IPS-18a (cell line): Measurements from ENCODE around the gene IDS.
"Not testable (repeated sequence)": the region's sequence is repeated elsewhere in the genome, so short reads cannot be mapped to it uniquely, and the experiment has no call there.

ENCODE experiments used
- H3K27ac ChIP-seq: one replicate; pipeline ENCODE4 v1.5.1; 2013; ENCODE audit warnings: low read length
- H3K27me3 ChIP-seq: one replicate; pipeline ENCODE4 v1.6.1; 2013; ENCODE audit warnings: mild to moderate bottlenecking, low read length; ENCODE audit not compliant: control insufficient read depth, insufficient read depth
- H3K36me3 ChIP-seq: one replicate; pipeline ENCODE4 v1.6.1; 2013; ENCODE audit warnings: low read depth, low read length; ENCODE audit not compliant: control insufficient read depth
- H3K4me1 ChIP-seq: one replicate; pipeline ENCODE4 v1.6.1; 2013; ENCODE audit warnings: low read depth, low read length; ENCODE audit not compliant: control insufficient read depth
- H3K4me3 ChIP-seq: one replicate; pipeline ENCODE4 v1.5.1; 2013; ENCODE audit warnings: low read length
- H3K9ac ChIP-seq: one replicate; pipeline ENCODE4 v1.6.1; 2013; ENCODE audit warnings: mild to moderate bottlenecking, low read length, moderate library complexity
- H3K9me3 ChIP-seq: one replicate; pipeline ENCODE4 v1.6.1; 2013; ENCODE audit warnings: low read depth, low read length; ENCODE audit not compliant: control insufficient read depth

The IDS gene

GRCh38 chrX:149494844-149495565 lies 10.1 kb downstream of the IDS start:
- peaks cover 23% of the 10 kb centered on the region for H3K36me3 ChIP-seq

DNA sequence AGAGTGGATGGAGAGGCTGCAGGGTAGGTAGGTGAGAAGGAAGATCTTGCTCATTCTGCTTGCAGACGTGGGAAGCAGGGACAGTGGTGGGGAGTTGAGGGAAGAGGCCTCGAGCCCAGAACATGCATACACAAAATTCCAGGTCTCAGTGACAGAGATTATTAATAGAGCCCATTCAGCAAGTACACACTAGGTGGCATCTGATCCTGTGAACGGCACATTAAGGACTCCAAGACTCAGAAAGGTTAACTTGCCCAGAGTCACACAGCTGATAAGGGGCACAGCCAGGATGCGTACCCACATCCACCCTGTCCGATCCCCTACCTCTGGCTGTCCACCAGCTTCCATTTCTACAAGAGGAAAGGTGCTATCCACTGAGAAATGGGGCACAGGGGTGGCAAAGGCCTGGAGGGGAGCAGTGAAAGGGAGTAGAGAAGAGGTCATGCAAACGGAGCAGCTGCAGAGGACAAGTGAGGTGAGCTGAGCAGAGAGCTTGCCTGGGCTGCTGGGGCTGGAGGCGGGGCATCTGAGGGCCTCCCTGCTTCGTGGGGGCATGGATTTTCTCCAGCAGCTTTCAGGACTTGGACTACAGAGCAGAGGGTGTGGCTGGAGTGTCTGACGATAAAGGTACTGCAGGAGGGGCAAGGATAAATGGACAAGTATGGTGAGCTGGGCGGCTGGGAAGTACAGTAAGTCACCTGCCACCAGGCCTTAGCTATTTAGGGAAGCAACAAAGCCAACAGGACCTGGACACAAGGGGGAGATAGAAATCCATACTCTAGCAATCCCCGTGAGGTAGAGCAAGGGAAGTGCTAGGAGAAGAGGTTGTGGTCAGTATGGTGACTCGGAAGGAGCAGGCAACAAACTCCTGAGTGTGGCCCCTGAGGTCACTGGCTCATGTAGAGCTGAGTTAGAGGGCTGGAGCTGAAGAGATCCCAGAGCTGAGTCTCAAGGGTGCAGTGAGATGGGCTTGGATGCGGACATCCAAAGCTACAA lies 11.2 kb downstream of the IDS start:
- no peak overlapping the region for H3K9ac ChIP-seq
- H3K4me3 ChIP-seq, result no peak overlapping the region
- peaks cover 26% of the 10 kb centered on the region for H3K36me3 ChIP-seq
- H3K4me1 ChIP-seq, result no peaks in the 10 kb centered on the region
- H3K9me3 ChIP-seq, result peaks cover 21% of the 10 kb centered on the region
- no peaks in the 10 kb centered on the region for H3K27me3 ChIP-seq
- no peak overlapping the region for H3K27ac ChIP-seq

More at GRCh38 chrX:149494844-149495565, 10.1 kb downstream of the IDS start:
- H3K27me3 ChIP-seq, result no peaks in the 10 kb centered on the region
- peaks cover 21% of the 10 kb centered on the region for H3K9me3 ChIP-seq
- no peaks in the 10 kb centered on the region for H3K4me1 ChIP-seq
- no peak overlapping the region for H3K4me3 ChIP-seq
- no peak overlapping the region for H3K9ac ChIP-seq
- H3K27ac ChIP-seq, result no peak overlapping the region

- Histone ChIP-seq H3K4me3 (no peak overlapping the region), H3K27ac (no peak overlapping the region), H3K9ac (no peak overlapping the region), H3K9me3 (peaks cover 13% of the 10 kb centered on the region), H3K4me1 (no peaks in the 10 kb centered on the region), H3K27me3 (no peaks in the 10 kb centered on the region), H3K36me3 (peaks cover 13% of the 10 kb centered on the region)
Measured at GRCh38 chrX:149491812-149492211, 13.3 kb downstream of the IDS start.

DNA sequence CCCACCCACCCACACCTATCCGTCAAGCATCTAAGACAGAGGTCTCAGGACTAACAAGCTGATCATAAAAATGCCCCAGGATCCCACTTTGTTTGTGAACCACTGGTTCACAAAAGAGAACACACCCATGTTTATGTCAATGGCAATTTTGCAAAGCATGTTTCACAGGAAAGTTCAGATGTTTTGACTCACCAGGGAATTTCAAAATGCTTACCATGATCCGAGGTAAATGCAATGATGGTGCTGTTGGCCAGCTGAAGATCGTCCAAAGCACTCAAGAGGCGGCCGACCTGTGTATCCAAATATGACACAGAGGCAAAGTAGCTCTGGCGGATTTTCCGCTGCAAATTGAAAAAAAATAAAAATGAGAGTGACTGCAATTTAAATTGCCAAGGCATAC lies 15.0 kb downstream of the IDS start:
- H3K9ac ChIP-seq, result no peak overlapping the region

GRCh38 chrX:149488411-149489052 lies 16.6 kb downstream of the IDS start:
- not testable (repeated sequence) for H3K9ac ChIP-seq, H3K4me1 ChIP-seq, H3K27me3 ChIP-seq, H3K27ac ChIP-seq, H3K4me3 ChIP-seq, H3K36me3 ChIP-seq
- peaks cover 13% of the 10 kb centered on the region for H3K9me3 ChIP-seq

More for the DNA sequence above, 15.0 kb downstream of the IDS start:
- Histone ChIP-seq H3K36me3 (peaks cover 2% of the 10 kb centered on the region), H3K4me1 (no peaks in the 10 kb centered on the region), H3K9me3 (peaks cover 13% of the 10 kb centered on the region), H3K27ac (no peak overlapping the region), H3K27me3 (no peaks in the 10 kb centered on the region), H3K4me3 (no peak overlapping the region)

- H3K27ac ChIP-seq, H3K4me3 ChIP-seq, H3K36me3 ChIP-seq, H3K4me1 ChIP-seq, H3K9ac ChIP-seq, H3K27me3 ChIP-seq: not testable (repeated sequence)
- H3K9me3 ChIP-seq, result peaks cover 13% of the 10 kb centered on the region
Measured at GRCh38 chrX:149488008-149488407, 17.1 kb downstream of the IDS start.

- no peak overlapping the region for H3K27ac ChIP-seq
- H3K9ac ChIP-seq, result no peak overlapping the region
- H3K36me3 ChIP-seq, result peaks cover 2% of the 10 kb centered on the region
- H3K9me3 ChIP-seq, result peaks cover 7% of the 10 kb centered on the region
- no peak overlapping the region for H3K4me3 ChIP-seq
- H3K27me3 ChIP-seq, result no peaks in the 10 kb centered on the region
- H3K4me1 ChIP-seq, result no peaks in the 10 kb centered on the region
Measured at GRCh38 chrX:149487292-149487691, 17.8 kb downstream of the IDS start.

DNA sequence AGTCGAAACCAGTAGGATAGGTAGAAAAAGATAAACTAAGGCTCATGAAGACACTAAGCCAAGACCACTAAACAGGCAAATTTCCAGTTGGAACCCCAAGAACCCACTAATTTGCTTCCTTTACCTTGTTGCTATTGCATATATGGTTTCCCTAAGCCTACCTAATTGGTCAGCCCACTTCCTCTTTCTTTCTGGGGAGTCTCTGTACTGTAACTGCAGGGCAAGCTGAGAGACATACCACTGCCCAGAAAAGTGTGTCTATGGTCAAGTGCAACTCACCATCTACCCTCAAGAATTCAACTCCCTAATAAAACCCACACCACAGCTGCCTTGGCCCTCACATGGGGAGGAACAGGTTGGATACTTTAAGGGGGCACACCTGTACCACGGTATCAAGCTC lies 28.6 kb downstream of the IDS start:
- Histone ChIP-seq H3K36me3 (no peaks in the 10 kb centered on the region), H3K9me3 (peaks cover 3% of the 10 kb centered on the region), H3K27me3 (no peaks in the 10 kb centered on the region), H3K27ac (no peak overlapping the region), H3K9ac (no peak overlapping the region), H3K4me3 (no peak overlapping the region), H3K4me1 (no peaks in the 10 kb centered on the region)

GRCh38 chrX:149473966-149474365 lies 31.1 kb downstream of the IDS start:
- H3K9ac ChIP-seq, result no peak overlapping the region
- no peaks in the 10 kb centered on the region for H3K4me1 ChIP-seq
- H3K27ac ChIP-seq, result no peak overlapping the region
- peaks cover 3% of the 10 kb centered on the region for H3K9me3 ChIP-seq
- no peaks in the 10 kb centered on the region for H3K36me3 ChIP-seq
- no peak overlapping the region for H3K4me3 ChIP-seq
- H3K27me3 ChIP-seq, result no peaks in the 10 kb centered on the region

GRCh38 chrX:149473092-149473491 lies 32.0 kb downstream of the IDS start:
- Histone ChIP-seq H3K36me3 (no peaks in the 10 kb centered on the region), H3K27me3 (no peaks in the 10 kb centered on the region), H3K9ac (no peak overlapping the region), H3K4me3 (no peak overlapping the region), H3K9me3 (peaks cover 3% of the 10 kb centered on the region), H3K4me1 (no peaks in the 10 kb centered on the region), H3K27ac (no peak overlapping the region)

DNA sequence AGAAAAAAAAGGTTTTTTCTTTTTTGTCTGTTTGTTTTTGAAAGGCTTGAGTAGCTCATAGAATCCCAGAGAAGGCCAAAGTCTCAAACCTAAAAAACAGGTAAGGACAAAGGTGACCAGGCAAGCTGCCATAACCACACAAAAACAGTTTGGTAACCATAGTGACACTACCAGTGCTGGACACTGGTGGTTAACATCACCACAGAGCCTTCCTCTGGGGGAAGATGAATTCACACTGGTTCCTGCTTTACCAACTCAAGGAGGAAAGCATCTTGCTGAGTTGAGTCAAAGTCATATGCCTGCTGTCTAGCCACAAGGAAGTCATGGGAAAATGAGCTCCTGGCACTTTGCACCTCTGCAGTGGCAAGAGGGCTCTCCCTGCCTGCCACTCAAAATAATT lies 32.5 kb downstream of the IDS start:
- H3K4me3 ChIP-seq, result no peak overlapping the region
- H3K27me3 ChIP-seq, result no peaks in the 10 kb centered on the region
- peaks cover 3% of the 10 kb centered on the region for H3K9me3 ChIP-seq
- no peaks in the 10 kb centered on the region for H3K4me1 ChIP-seq
- no peak overlapping the region for H3K27ac ChIP-seq
- no peaks in the 10 kb centered on the region for H3K36me3 ChIP-seq
- no peak overlapping the region for H3K9ac ChIP-seq
